Head of caudate nucleus (tissue), 42 donors: ENCODE results near the gene RNF208.
A peak's percentile ranks its signal among the peaks of the same experiment; 100 is the strongest.

Experiments
- DNase-seq, 42 donors: peaks; one replicate each; pipeline versions ENCODE4 v3.0.0 to v3.0.0-alpha.2; 2020 to 2021; ENCODE audit warnings: mixed read lengths in 7 of 42
- intact Hi-C: fragments of 100-400 bp; cut with DNase I; formaldehyde crosslinking; loops from one replicate; pipeline ENCODE4 v1.15.0; 2022

RNF208 gene

GRCh38 chr9:137220317-137221094 lies 1.5 kb downstream of the RNF208 start:
- intact Hi-C loops = no loop called here
- peak in 1 of 42 donors; percentile 18 for DNase-seq

- DNase-seq = no peak
- intact Hi-C loops = no loop called here
Observed at GRCh38 chr9:137219757-137220316, 2.2 kb downstream of the RNF208 start.

GRCh38 chr9:137218754-137219271 lies 3.2 kb downstream of the RNF208 start:
- intact Hi-C loops = no loop called here
- DNase-seq = no peak

- DNase-seq = no peak
Observed at GRCh38 chr9:137218212-137218753, 3.8 kb downstream of the RNF208 start.

GRCh38 chr9:137217276-137218211 lies 4.5 kb downstream of the RNF208 start:
- intact Hi-C loops = no loop called here
- no peak for DNase-seq

More at GRCh38 chr9:137218212-137218753, 3.8 kb downstream of the RNF208 start:
- intact Hi-C loops = no loop called here

GRCh38 chr9:137216188-137216965 lies 5.7 kb downstream of the RNF208 start:
- no peak for DNase-seq

GRCh38 chr9:137215196-137215986 lies 6.6 kb downstream of the RNF208 start:
- intact Hi-C loops = no loop called here
- no peak for DNase-seq

More at GRCh38 chr9:137216188-137216965, 5.7 kb downstream of the RNF208 start:
- intact Hi-C loops = no loop called here

GRCh38 chr9:137214620-137215019 lies 7.4 kb downstream of the RNF208 start:
- DNase-seq = no peak
- intact Hi-C loops = no loop called here

GRCh38 chr9:137213160-137214060 lies 8.6 kb downstream of the RNF208 start:
- DNase-seq = peak in 3 of 42 donors; percentile 36 to 47 (median 43)
- intact Hi-C loops = no loop called here

- no peak for DNase-seq
- intact Hi-C loops = no loop called here
Observed at GRCh38 chr9:137212520-137212919, 9.5 kb downstream of the RNF208 start.

- intact Hi-C loops = no loop called here
- DNase-seq = no peak
Observed at GRCh38 chr9:137211532-137211931, 10.5 kb downstream of the RNF208 start.

GRCh38 chr9:137206602-137207001 lies 15.4 kb downstream of the RNF208 start:
- intact Hi-C loops = no loop called here

GRCh38 chr9:137205126-137206069 lies 16.6 kb downstream of the RNF208 start, which contains the start of the genes NDOR1 and TMEM203:
TSS of gene NDOR1 (plus strand) at chr9:137205700. CDS start at chr9:137205778, 78 bp downstream.
TSS of gene TMEM203 (minus strand) at chr9:137205648. CDS start at chr9:137205414, 234 bp downstream.
- intact Hi-C loops = no loop called here
- DNase-seq = peak; percentile 88 to 100 (median 98)

More at GRCh38 chr9:137206602-137207001, 15.4 kb downstream of the RNF208 start:
- no peak for DNase-seq

- intact Hi-C loops = no loop called here
- DNase-seq = no peak
Observed at GRCh38 chr9:137204731-137205125, 17.3 kb downstream of the RNF208 start.

- intact Hi-C loops = no loop called here
- no peak for DNase-seq
Observed at GRCh38 chr9:137202966-137203365, 19.1 kb downstream of the RNF208 start.
